Breast epithelium (tissue), 3 donors: ENCODE measurements around the gene JADE2.
"Not testable (repeated sequence)": the region's sequence is repeated elsewhere in the genome, so short reads cannot be mapped to it uniquely, and the experiment has no call there.

ENCODE experiments used
- CTCF ChIP-seq, 3 donors: fragments of 450-650 bp; IDR thresholded peaks; one replicate each; pipeline ENCODE4 v1.5.1; 2016 to 2017; ENCODE audit warnings: antibody characterized with exemption in 3 of 3, mild to moderate bottlenecking in 3 of 3, moderate library complexity in 3 of 3
- POLR2A ChIP-seq: fragments of 450-650 bp; IDR thresholded peaks from one replicate; pipeline ENCODE4 v1.6.1; 2016; ENCODE audit warnings: antibody characterized with exemption, mild to moderate bottlenecking, moderate library complexity
- POLR2AphosphoS5 ChIP-seq, 3 donors: sonication (generic); formaldehyde crosslinking; IDR thresholded peaks; one replicate each; pipeline ENCODE4 v1.6.1; 2017; ENCODE audit warnings: antibody characterized with exemption in 3 of 3

DNA sequence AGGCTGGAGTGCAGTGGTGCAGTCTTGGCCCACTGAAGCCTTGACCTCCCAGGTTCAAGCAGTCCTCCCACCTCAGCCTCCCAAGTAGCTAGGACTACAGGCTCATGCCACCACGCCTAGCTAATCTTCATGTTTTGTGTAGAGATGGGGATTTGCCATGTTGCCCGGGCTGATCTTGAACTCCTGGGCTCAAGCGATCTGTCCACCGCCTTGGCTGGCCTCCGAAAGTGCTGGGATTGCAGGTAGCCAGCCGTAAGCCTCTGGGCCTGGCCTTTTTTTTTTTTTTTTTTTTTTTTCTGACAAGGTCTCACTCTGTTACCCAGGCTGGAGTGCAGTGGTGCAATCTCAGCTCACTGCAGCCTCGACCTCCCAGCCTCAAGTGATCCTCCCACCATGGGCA is 27.2 kb downstream of the JADE2 start:
- not testable (repeated sequence) for TF ChIP-seq CTCF (IDR thresholded peaks at IDR 0.05); POLR2AphosphoS5 (IDR thresholded peaks at IDR 0.05); POLR2A
